Neural cell (in vitro differentiated cells): ENCODE measurements around the gene LRMDA.

Experiments
- EP300 ChIP-seq: fragments of 450-650 bp; conservative IDR thresholded peaks from 2 replicates; pipeline ENCODE4 v1.6.1; 2014; ENCODE audit warnings: antibody characterized with exemption, mild to moderate bottlenecking, moderate library complexity; ENCODE audit not compliant: poor library complexity, severe bottlenecking
- EZH2 ChIP-seq: fragments of 200-600, 300-800 bp; shearing (Covaris generic), sonication (generic); IDR thresholded peaks from 2 replicates; pipeline ENCODE4 v1.6.1; 2014; ENCODE audit warnings: antibody characterized with exemption, low read length, borderline replicate concordance, mild to moderate bottlenecking; ENCODE audit not compliant: insufficient read depth, poor library complexity, severe bottlenecking
- MXI1 ChIP-seq: fragments of 450-650 bp; conservative IDR thresholded peaks from 2 replicates; pipeline ENCODE4 v1.6.1; 2014; ENCODE audit warnings: antibody characterized with exemption, mild to moderate bottlenecking; ENCODE audit not compliant: poor library complexity, severe bottlenecking
- POLR2AphosphoS5 ChIP-seq: IDR thresholded peaks from 2 replicates; pipeline ENCODE4 v1.6.1; 2012
- RAD21 ChIP-seq: fragments of 450-650 bp; conservative IDR thresholded peaks from 2 replicates; pipeline ENCODE4 v1.6.1; 2014; ENCODE audit warnings: antibody characterized with exemption, mild to moderate bottlenecking, moderate library complexity
- SMC3 ChIP-seq: fragments of 450-650 bp; conservative IDR thresholded peaks from 2 replicates; pipeline ENCODE4 v1.6.1; 2014; ENCODE audit warnings: antibody characterized with exemption, mild to moderate bottlenecking, moderate library complexity; ENCODE audit not compliant: poor library complexity
- TAF1 ChIP-seq: IDR thresholded peaks from 2 replicates; pipeline ENCODE4 v1.6.1; 2012; ENCODE audit warnings: low read depth
- TF ChIP-seq, protein P1 (sequence below): fragments of 450-650 bp; IDR thresholded peaks from 2 replicates; pipeline ENCODE4 v1.5.1; 2014; ENCODE audit warnings: antibody characterized with exemption, mild to moderate bottlenecking, moderate library complexity; ENCODE audit not compliant: poor library complexity, severe bottlenecking
- TF ChIP-seq, protein P2 (sequence below): IDR thresholded peaks from 2 replicates; pipeline ENCODE4 v1.6.1; 2012; ENCODE audit warnings: borderline replicate concordance

DNA sequence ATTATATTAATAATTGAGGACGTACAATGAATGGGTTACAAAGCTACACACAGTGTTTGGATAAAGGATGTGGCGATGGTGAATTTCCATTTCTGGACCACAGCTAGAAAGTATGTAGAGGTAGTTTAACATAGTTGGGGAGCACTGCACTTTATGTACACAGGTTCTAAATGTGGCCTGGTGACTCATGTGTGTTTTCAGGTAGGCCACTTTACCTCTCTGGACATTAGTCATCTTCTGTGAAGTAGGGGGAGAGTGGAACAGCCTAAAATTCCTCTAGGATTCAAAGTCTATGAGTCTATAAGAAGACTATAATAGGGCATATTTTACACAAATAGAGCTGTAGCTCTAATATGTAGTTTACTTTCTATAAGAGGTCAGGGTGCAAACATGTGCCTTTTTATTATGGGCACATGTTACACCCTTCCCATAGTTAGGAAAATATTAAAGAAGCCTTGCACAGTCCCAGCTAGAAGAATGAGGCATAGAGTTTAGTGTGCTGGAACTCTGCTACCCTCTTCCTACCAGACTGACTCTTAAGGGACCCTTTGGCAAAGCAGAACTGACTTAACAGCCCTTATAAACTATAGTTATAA, 594.9 kb downstream of the LRMDA start:
- no peak for TF ChIP-seq POLR2AphosphoS5
- TF ChIP-seq, protein P1, sequence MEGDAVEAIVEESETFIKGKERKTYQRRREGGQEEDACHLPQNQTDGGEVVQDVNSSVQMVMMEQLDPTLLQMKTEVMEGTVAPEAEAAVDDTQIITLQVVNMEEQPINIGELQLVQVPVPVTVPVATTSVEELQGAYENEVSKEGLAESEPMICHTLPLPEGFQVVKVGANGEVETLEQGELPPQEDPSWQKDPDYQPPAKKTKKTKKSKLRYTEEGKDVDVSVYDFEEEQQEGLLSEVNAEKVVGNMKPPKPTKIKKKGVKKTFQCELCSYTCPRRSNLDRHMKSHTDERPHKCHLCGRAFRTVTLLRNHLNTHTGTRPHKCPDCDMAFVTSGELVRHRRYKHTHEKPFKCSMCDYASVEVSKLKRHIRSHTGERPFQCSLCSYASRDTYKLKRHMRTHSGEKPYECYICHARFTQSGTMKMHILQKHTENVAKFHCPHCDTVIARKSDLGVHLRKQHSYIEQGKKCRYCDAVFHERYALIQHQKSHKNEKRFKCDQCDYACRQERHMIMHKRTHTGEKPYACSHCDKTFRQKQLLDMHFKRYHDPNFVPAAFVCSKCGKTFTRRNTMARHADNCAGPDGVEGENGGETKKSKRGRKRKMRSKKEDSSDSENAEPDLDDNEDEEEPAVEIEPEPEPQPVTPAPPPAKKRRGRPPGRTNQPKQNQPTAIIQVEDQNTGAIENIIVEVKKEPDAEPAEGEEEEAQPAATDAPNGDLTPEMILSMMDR, result no peak
- TF ChIP-seq SMC3, result no peak
- TF ChIP-seq, protein P2, sequence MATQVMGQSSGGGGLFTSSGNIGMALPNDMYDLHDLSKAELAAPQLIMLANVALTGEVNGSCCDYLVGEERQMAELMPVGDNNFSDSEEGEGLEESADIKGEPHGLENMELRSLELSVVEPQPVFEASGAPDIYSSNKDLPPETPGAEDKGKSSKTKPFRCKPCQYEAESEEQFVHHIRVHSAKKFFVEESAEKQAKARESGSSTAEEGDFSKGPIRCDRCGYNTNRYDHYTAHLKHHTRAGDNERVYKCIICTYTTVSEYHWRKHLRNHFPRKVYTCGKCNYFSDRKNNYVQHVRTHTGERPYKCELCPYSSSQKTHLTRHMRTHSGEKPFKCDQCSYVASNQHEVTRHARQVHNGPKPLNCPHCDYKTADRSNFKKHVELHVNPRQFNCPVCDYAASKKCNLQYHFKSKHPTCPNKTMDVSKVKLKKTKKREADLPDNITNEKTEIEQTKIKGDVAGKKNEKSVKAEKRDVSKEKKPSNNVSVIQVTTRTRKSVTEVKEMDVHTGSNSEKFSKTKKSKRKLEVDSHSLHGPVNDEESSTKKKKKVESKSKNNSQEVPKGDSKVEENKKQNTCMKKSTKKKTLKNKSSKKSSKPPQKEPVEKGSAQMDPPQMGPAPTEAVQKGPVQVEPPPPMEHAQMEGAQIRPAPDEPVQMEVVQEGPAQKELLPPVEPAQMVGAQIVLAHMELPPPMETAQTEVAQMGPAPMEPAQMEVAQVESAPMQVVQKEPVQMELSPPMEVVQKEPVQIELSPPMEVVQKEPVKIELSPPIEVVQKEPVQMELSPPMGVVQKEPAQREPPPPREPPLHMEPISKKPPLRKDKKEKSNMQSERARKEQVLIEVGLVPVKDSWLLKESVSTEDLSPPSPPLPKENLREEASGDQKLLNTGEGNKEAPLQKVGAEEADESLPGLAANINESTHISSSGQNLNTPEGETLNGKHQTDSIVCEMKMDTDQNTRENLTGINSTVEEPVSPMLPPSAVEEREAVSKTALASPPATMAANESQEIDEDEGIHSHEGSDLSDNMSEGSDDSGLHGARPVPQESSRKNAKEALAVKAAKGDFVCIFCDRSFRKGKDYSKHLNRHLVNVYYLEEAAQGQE, result no peak
- no peak for TF ChIP-seq TAF1
- TF ChIP-seq RAD21, result no peak
- no peak for TF ChIP-seq EZH2
- no peak for TF ChIP-seq MXI1
- TF ChIP-seq EP300, result no peak
